OCI-LY7 (cell line): ENCODE results near the gene PAN3.

Experiments
- EZH2phosphoT487 ChIP-seq: fragments of 200-600 bp; sonication (generic); IDR thresholded peaks from 2 replicates; pipeline ENCODE4 v1.6.1; 2018; ENCODE audit warnings: low read depth, borderline replicate concordance, mild to moderate bottlenecking, mixed run types, antibody characterized with exemption, low read length, moderate library complexity, mixed read lengths
- TF ChIP-seq, protein P1 (sequence below): fragments of 200-600 bp; sonication (generic); conservative IDR thresholded peaks from 2 replicates; pipeline ENCODE4 v1.5.1; 2014; ENCODE audit warnings: mild to moderate bottlenecking, antibody characterized with exemption, low read length, moderate library complexity, mixed read lengths

DNA sequence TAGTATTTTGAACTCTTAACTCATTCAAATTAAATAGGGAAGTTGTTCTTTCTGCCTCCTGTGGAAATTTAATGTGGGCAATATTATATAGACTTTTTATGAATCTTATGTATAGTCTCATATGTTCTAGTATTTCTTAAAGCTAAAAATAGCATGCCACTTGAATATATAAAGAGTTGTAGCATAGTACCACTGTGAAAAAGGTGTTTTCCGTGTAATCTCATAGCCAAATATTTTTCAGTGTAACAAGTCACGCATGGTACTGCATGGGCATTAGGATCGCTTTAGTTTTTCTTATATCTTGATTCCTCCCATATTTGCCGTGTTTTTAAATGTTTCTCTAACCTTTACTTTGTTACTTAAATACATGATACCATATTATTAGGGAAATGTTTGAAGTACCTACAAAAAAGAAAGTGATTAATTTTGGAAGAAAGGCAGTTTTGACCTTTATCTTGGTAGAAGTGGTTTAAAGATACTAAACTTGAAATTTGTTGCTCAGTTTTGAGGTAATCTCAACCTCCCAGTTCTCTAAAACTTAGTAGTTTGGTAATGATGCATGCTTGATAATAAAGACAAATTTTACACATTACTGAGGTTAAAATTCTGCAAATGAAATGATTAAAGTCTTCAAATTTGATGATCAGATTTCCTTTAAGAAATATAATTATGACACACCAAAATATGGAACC, 81.2 kb downstream of the PAN3 start:
- TF ChIP-seq, protein P1, sequence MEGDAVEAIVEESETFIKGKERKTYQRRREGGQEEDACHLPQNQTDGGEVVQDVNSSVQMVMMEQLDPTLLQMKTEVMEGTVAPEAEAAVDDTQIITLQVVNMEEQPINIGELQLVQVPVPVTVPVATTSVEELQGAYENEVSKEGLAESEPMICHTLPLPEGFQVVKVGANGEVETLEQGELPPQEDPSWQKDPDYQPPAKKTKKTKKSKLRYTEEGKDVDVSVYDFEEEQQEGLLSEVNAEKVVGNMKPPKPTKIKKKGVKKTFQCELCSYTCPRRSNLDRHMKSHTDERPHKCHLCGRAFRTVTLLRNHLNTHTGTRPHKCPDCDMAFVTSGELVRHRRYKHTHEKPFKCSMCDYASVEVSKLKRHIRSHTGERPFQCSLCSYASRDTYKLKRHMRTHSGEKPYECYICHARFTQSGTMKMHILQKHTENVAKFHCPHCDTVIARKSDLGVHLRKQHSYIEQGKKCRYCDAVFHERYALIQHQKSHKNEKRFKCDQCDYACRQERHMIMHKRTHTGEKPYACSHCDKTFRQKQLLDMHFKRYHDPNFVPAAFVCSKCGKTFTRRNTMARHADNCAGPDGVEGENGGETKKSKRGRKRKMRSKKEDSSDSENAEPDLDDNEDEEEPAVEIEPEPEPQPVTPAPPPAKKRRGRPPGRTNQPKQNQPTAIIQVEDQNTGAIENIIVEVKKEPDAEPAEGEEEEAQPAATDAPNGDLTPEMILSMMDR: no peak
- TF ChIP-seq EZH2phosphoT487: no peak
